Spleen (tissue), 7 donors: Measurements from ENCODE around the gene OMP.

Experiments used
- CTCF ChIP-seq, 11 experiments: fragments of 200-600 bp in 7 of 11; fragments of 450-650 bp in 4 of 11; sonication (generic) in 4 of 11; IDR thresholded peaks in 8 of 11; conservative IDR thresholded peaks in 3 of 11; 1 replicate in 7 of 11; 2 replicates in 4 of 11; pipeline versions ENCODE4 v1.4.0 to v1.8.0; 2016 to 2021; ENCODE audit warnings: antibody characterized with exemption in 11 of 11, inconsistent platforms in 4 of 11, mild to moderate bottlenecking in 1 of 11
- POLR2AphosphoS5 ChIP-seq, 3 donors: sonication (generic); formaldehyde crosslinking; IDR thresholded peaks; one replicate each; pipeline ENCODE4 v1.5.1; 2017; ENCODE audit warnings: antibody characterized with exemption in 3 of 3
- donor health status: DM: no; HTN: no; CAD: no; lungs with moderate emphysema.
- donor health status: DM: no; HTN: no; CAD: no.
- donor health status: DM: no; HTN: no; CAD: no.

- no peak for TF ChIP-seq CTCF (IDR thresholded peaks at IDR 0.05 in 8 of 11, conservative IDR thresholded peaks at IDR 0.05 in 3 of 11)
- TF ChIP-seq POLR2AphosphoS5 (IDR thresholded peaks at IDR 0.05), result no peak
Observed at GRCh38 chr11:77069336-77069968, 33.2 kb upstream of the OMP start.
